HepG2 (cell line): ENCODE measurements around the gene CCNF. TPM values are rescaled to one million over a fixed set of nuclear protein-coding genes. Genes with fewer than 3 reads are reported as not detected.
A peak's percentile ranks its signal among the peaks of the same experiment; 100 is the strongest.
"Not testable (repeated sequence)": the region's sequence is repeated elsewhere in the genome, so short reads cannot be mapped to it uniquely, and the experiment has no call there.

Experiments used
- ATAC-seq: fragments of 200-7000 bp; cut with Tn5 transposase; 3 replicates; pipeline ENCODE4 v1.9.1; 2020; ENCODE audit warnings: mild to moderate bottlenecking, moderate library complexity
- BruUV-seq: library from RNA; stranded (reverse); fragments of 400-500 nt; replicated peaks from 2 replicates; lab custom pipeline; 2021; lab: Mats Ljungman, UMichigan
- CTCF ChIA-PET: fragments of 300-600 bp; formaldehyde crosslinking; extraction: SDS; loops from one replicate; lab custom pipeline; 2021; ENCODE audit warnings: low total read pairs, inconsistent platforms, low intra/inter-chr PET ratio; lab: Yijun Ruan, JAX
- POLR2A ChIA-PET: fragments of 350-600 bp; sonication (Branson Sonifier 250); formaldehyde crosslinking; loops from one replicate; lab custom pipeline; 2020; ENCODE audit warnings: antibody characterized with exemption, inconsistent platforms; lab: Yijun Ruan, JAX
- DNase-seq: peaks from one replicate; pipeline ENCODE4 v3.0.0-alpha.2; 2015; ENCODE audit warnings: low spot score
- FAIRE-seq: peaks from 3 replicates; lab custom pipeline; 2011; peaks lifted over from hg19 to GRCh38; lab: Jason Lieb, UNC
- H2AFZ ChIP-seq: one replicate; pipeline ENCODE4 v1.6.1; 2011; ENCODE audit warnings: low read length, inconsistent platforms
- H3K27ac ChIP-seq: fragments of 300-600 bp; 3 replicates; pipeline ENCODE4 v1.8.0; 2011; ENCODE audit warnings: mixed run types, mild to moderate bottlenecking, mixed read lengths, low read length, inconsistent platforms; ENCODE audit not compliant: insufficient read depth; ENCODE audit errors: extremely low read length
- H3K27me3 ChIP-seq, 2 experiments: fragments of 200-600 bp in 1 of 2; 2 replicates in 1 of 2; 3 replicates in 1 of 2; pipeline versions ENCODE4 v1.6.0 to v1.8.0; 2011; ENCODE audit warnings: low read length in 2 of 2, mild to moderate bottlenecking in 2 of 2, moderate library complexity in 2 of 2, inconsistent platforms in 1 of 2; ENCODE audit not compliant: insufficient read depth in 2 of 2, control insufficient read depth in 1 of 2
- H3K36me3 ChIP-seq, 2 experiments: fragments of 200-600 bp in 1 of 2; replicated peaks in 1 of 2; 2 replicates in 1 of 2; 3 replicates in 1 of 2; pipeline versions ENCODE4 v1.5.1 to v1.8.0; 2011; ENCODE audit warnings: low read length in 2 of 2, inconsistent platforms in 1 of 2; ENCODE audit not compliant: insufficient read depth in 2 of 2, control insufficient read depth in 1 of 2
- H3K4me1 ChIP-seq: 2 replicates; pipeline ENCODE4 v1.5.1; 2012; ENCODE audit warnings: low read length, inconsistent platforms; ENCODE audit not compliant: insufficient read depth
- H3K4me2 ChIP-seq: 2 replicates; pipeline ENCODE4 v1.6.0; 2011; ENCODE audit warnings: low read depth, low read length, inconsistent platforms
- H3K4me3 ChIP-seq, 3 experiments: fragments of 200-600 bp in 1 of 3; sonication (generic), shearing (Covaris generic) in 1 of 3; replicated peaks in 1 of 3; 2 replicates each; pipeline ENCODE4 v1.5.1; 2011 to 2016; ENCODE audit warnings: low read length in 3 of 3, inconsistent platforms in 2 of 3, low read depth in 2 of 3, mild to moderate bottlenecking in 2 of 3, control low read depth in 1 of 3, mixed read lengths in 1 of 3; ENCODE audit not compliant: insufficient read depth in 1 of 3
- H3K79me2 ChIP-seq: one replicate; pipeline ENCODE4 v1.6.1; 2011; ENCODE audit warnings: low read length, inconsistent platforms; ENCODE audit not compliant: insufficient read depth
- H3K9ac ChIP-seq: 2 replicates; pipeline ENCODE4 v1.6.0; 2011; ENCODE audit warnings: mild to moderate bottlenecking, low read depth, low read length, inconsistent platforms; ENCODE audit not compliant: insufficient read depth
- H3K9me3 ChIP-seq: 2 replicates; pipeline ENCODE4 v1.5.1; 2012; ENCODE audit warnings: mild to moderate bottlenecking, low read length
- H4K20me1 ChIP-seq: 2 replicates; pipeline ENCODE4 v1.6.0; 2011; ENCODE audit warnings: inconsistent platforms, mild to moderate bottlenecking, low read length, moderate library complexity; ENCODE audit not compliant: insufficient read depth
- GATAD1 ChIP-seq: IDR thresholded peaks from 2 replicates; pipeline ENCODE4 v1.6.1; 2016; ENCODE audit warnings: missing genetic modification reagents, missing compliant biosample characterization
- HMGA1 ChIP-seq: sonication (generic); formaldehyde crosslinking; conservative IDR thresholded peaks from 2 replicates; pipeline ENCODE4 v1.4.0; 2020; ENCODE audit warnings: missing genetic modification reagents
- SMARCC2 ChIP-seq: fragments of 450-650 bp; IDR thresholded peaks from 2 replicates; pipeline ENCODE4 v1.6.1; 2017; ENCODE audit warnings: antibody characterized with exemption, mild to moderate bottlenecking
- SRSF1 ChIP-seq: fragments of 200-400 bp; formaldehyde crosslinking; optimal IDR thresholded peaks from 2 replicates; pipeline ENCODE3; 2017; ENCODE audit warnings: mild to moderate bottlenecking, low read depth, low read length, moderate library complexity
- TEAD2 ChIP-seq: sonication (generic); formaldehyde crosslinking; IDR thresholded peaks from 2 replicates; pipeline ENCODE4 v1.9.0; 2021; ENCODE audit warnings: missing genetic modification reagents
- YEATS2 ChIP-seq: sonication (generic); formaldehyde crosslinking; IDR thresholded peaks from 2 replicates; pipeline ENCODE4 v1.4.0; 2020; ENCODE audit warnings: missing genetic modification reagents, borderline replicate concordance
- ZFP82 ChIP-seq: sonication (generic); formaldehyde crosslinking; IDR thresholded peaks from 2 replicates; pipeline ENCODE4 v1.5.1; 2020; ENCODE audit warnings: mild to moderate bottlenecking, missing genetic modification reagents, borderline replicate concordance
- ZNF331 ChIP-seq: sonication (generic); formaldehyde crosslinking; IDR thresholded peaks from 2 replicates; pipeline ENCODE4 v1.4.0; 2020; ENCODE audit warnings: missing genetic modification reagents
- ZNF33B ChIP-seq: sonication (generic); formaldehyde crosslinking; IDR thresholded peaks from 2 replicates; pipeline ENCODE4 v1.5.1; 2020; ENCODE audit warnings: mild to moderate bottlenecking, missing genetic modification reagents
- WGBS: methylation state at CpG from one replicate; pipeline ENCODE4 v1.1.6; 2017; ENCODE audit warnings: low lambda C conversion rate; 5-methylcytosine and 5-hydroxymethylcytosine counted together
- in situ Hi-C: cut with HindIII; loops from 2 replicates; pipeline ENCODE4 v1.10.0; 2017; ENCODE audit warnings: low pct_unique_long_range_greater_than_20kb; ENCODE audit not compliant: extremely low pct_ligation_motif_present
- intact Hi-C: fragments of 100-400 bp; cut with micrococcal nuclease; formaldehyde crosslinking; loops from one replicate; pipeline ENCODE4 v1.10.0; 2022; ENCODE audit not compliant: unreplicated experiment
- polyA plus RNA-seq, 8 experiments: library from polyadenylated mRNA; depleted of rRNA in 3 of 8; stranded (reverse) in 7 of 8; unstranded in 1 of 8; fragments of >200 nt; fragmentation: Illumina TruSeq in 4 of 8; extraction: Trizol in 4 of 8; gene quantifications; 2 replicates each; pipeline versions ENCODE4 v1.2.1 to v1.2.3, GENCODE V29; 2011 to 2016; ENCODE audit warnings: low read depth in 4 of 8, missing spikeins in 1 of 8, mixed read lengths in 1 of 8; ENCODE audit not compliant: insufficient read depth in 1 of 8
- total RNA-seq, 5 experiments: library from RNA; depleted of rRNA; stranded (reverse); fragments of >200 nt; fragmentation: Illumina TruSeq; extraction: Trizol; gene quantifications; 2 replicates each; pipeline ENCODE4 v1.2.3, GENCODE V29; 2016; ENCODE audit warnings: low read depth in 1 of 5
- TF ChIP-seq, protein P1 (sequence below): sonication (generic); formaldehyde crosslinking; IDR thresholded peaks from 2 replicates; pipeline ENCODE4 v1.5.0; 2020; ENCODE audit warnings: mild to moderate bottlenecking, missing genetic modification reagents
- TF ChIP-seq, protein P2 (sequence below): sonication (generic); formaldehyde crosslinking; IDR thresholded peaks from 2 replicates; pipeline ENCODE4 v1.4.0; 2020; ENCODE audit warnings: missing genetic modification reagents, borderline replicate concordance
- TF ChIP-seq, protein P3 (sequence below): sonication (generic); formaldehyde crosslinking; IDR thresholded peaks from 2 replicates; pipeline ENCODE4 v1.5.0; 2020; ENCODE audit warnings: missing genetic modification reagents, mild to moderate bottlenecking, borderline replicate concordance
- TF ChIP-seq, protein P4 (sequence below): sonication (generic); formaldehyde crosslinking; IDR thresholded peaks from 2 replicates; pipeline ENCODE4 v1.5.0; 2020; ENCODE audit warnings: missing genetic modification reagents

Gene CCNF
- total and polyA plus RNA-seq, 2 of the 13 experiments (the other 11 are each of a cell fraction or from before 2014, with no cell fraction given) = 6.4 to 22.8 TPM

DNA sequence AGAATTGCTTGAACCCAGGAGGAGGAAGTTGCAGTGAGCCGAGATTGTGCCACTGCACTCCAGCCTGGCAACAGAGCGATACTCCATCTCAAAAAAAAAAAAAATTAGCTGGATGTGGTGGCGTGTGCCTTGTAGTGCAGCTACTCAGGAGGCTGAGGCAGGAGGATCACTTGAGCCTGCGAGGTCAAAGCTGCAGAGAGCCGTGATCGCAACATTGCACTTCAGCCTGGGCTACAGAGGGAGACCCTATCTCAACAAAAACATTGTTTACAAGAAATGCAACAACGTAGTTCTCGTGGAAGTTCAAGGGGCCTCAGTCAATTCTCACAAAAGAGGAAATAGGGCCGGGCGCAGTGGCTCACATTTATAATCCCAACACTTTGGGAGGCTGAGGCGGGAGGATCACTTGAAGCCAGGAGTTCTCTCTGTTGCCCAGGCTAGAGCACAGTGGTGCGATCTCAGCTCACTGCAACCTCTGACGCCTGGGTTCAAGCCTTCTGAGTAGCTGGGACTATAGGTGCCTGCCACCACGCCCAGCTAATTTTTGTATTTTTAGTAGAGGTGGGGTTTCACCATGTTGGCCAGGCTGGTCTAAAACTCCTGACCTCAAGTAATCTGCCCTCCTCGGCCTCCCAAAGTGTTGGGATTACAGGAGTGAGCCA lies 12.0 kb downstream of the CCNF start:
- TF ChIP-seq, protein P1, sequence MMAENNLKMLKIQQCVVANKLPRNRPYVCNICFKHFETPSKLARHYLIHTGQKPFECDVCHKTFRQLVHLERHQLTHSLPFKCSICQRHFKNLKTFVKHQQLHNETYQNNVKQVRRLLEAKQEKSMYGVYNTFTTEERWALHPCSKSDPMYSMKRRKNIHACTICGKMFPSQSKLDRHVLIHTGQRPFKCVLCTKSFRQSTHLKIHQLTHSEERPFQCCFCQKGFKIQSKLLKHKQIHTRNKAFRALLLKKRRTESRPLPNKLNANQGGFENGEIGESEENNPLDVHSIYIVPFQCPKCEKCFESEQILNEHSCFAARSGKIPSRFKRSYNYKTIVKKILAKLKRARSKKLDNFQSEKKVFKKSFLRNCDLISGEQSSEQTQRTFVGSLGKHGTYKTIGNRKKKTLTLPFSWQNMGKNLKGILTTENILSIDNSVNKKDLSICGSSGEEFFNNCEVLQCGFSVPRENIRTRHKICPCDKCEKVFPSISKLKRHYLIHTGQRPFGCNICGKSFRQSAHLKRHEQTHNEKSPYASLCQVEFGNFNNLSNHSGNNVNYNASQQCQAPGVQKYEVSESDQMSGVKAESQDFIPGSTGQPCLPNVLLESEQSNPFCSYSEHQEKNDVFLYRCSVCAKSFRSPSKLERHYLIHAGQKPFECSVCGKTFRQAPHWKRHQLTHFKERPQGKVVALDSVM (CRISPR knock-in tag) = 0 out of 2 replicates have a peak, but pooled peaks have one; percentile 11
- H2AFZ ChIP-seq, FAIRE-seq, ATAC-seq, H3K4me2 ChIP-seq, H3K79me2 ChIP-seq, POLR2A ChIA-PET, CTCF ChIA-PET, H3K9ac ChIP-seq, H3K9me3 ChIP-seq, in situ Hi-C loops, H3K4me1 ChIP-seq, H3K27me3 ChIP-seq, DNase-seq, H3K27ac ChIP-seq, intact Hi-C loops, H4K20me1 ChIP-seq, BruUV-seq, H3K4me3 ChIP-seq: not testable (repeated sequence)
- peaks cover 27 to 51% of the 10 kb centered on the region in 2 experiments; a peak in 4 of 5 replicates for H3K36me3 ChIP-seq
- WGBS = 94% methylated on average over 15 of the region's 15 CpGs

DNA sequence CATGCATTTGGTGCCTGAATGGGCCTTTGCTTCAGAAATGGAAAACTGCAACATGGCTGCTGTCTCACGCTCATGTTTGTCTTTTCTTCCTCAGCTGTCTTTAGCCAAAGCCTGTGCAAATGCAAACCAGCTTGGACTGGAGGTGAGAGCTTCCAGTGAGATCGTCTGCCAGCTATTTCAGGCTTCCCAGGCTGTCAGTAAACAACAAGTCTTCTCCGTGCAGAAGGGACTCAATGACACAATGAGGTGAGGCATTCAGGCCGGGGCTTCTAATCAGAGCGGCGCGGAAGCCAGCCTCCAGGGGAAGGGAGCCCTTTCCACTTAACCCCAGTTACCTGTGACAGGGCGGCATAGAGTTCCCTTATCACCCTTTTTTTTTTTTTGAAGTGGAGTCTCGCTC lies 14.3 kb downstream of the CCNF start:
- no peak overlapping the region for H3K9ac ChIP-seq
- no peaks in the 10 kb centered on the region for H3K27me3 ChIP-seq
- H2AFZ ChIP-seq = no peak overlapping the region
- no peaks in the 10 kb centered on the region for H3K9me3 ChIP-seq
- H3K4me1 ChIP-seq = no peaks in the 10 kb centered on the region
- H3K27ac ChIP-seq = no peak overlapping the region
- CTCF ChIA-PET = no interaction called here
- FAIRE-seq (no peak), DNase-seq (no peak), ATAC-seq (no peak)
- H4K20me1 ChIP-seq = no peaks in the 10 kb centered on the region
- no peaks in the 10 kb centered on the region for H3K79me2 ChIP-seq
- no TSS peak for BruUV-seq
- H3K36me3 ChIP-seq = peaks cover 25 to 51% of the 10 kb centered on the region in 2 experiments; a peak in 4 of 5 replicates
- no peak overlapping the region for H3K4me2 ChIP-seq
- WGBS = 100% methylated on average over 5 of the region's 9 CpGs
- intact Hi-C loops (no loop called here), in situ Hi-C loops (no loop called here)
- no peak overlapping the region for H3K4me3 ChIP-seq
- POLR2A ChIA-PET = no interaction called here
- TF ChIP-seq, protein P2, sequence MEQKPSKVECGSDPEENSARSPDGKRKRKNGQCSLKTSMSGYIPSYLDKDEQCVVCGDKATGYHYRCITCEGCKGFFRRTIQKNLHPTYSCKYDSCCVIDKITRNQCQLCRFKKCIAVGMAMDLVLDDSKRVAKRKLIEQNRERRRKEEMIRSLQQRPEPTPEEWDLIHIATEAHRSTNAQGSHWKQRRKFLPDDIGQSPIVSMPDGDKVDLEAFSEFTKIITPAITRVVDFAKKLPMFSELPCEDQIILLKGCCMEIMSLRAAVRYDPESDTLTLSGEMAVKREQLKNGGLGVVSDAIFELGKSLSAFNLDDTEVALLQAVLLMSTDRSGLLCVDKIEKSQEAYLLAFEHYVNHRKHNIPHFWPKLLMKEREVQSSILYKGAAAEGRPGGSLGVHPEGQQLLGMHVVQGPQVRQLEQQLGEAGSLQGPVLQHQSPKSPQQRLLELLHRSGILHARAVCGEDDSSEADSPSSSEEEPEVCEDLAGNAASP = no peak
- TF ChIP-seq HMGA1 (CRISPR knock-in tag) (no peak), ZNF33B (CRISPR knock-in tag) (no peak), GATAD1 (CRISPR knock-in tag) (no peak), YEATS2 (CRISPR knock-in tag) (no peak), ZFP82 (CRISPR knock-in tag) (no peak), SMARCC2 (no peak), ZNF331 (no peak), TEAD2 (CRISPR knock-in tag) (no peak), SRSF1 (no peak)
- TF ChIP-seq, protein P3, sequence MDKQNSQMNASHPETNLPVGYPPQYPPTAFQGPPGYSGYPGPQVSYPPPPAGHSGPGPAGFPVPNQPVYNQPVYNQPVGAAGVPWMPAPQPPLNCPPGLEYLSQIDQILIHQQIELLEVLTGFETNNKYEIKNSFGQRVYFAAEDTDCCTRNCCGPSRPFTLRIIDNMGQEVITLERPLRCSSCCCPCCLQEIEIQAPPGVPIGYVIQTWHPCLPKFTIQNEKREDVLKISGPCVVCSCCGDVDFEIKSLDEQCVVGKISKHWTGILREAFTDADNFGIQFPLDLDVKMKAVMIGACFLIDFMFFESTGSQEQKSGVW = no peak
- TF ChIP-seq, protein P4, sequence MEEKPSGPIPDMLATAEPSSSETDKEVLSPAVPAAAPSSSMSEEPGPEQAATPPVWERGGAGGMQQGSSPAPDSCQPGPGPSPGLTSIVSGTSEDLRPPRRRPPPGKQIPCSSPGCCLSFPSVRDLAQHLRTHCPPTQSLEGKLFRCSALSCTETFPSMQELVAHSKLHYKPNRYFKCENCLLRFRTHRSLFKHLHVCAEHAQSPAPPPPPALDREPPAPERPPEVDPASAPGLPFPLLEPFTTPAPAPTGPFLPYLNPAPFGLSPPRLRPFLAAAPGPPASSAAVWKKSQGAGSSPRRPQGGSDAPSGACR = no peak
